Measurements from ENCODE around the gene C10orf62. TPM values are rescaled to one million over a fixed set of nuclear protein-coding genes. Genes with fewer than 3 reads are reported as not detected.

Gene C10orf62
- total and polyA plus RNA-seq, 2 of the 8 experiments (the other 6 are each of a cell fraction or from before 2014, with no cell fraction given) = 0.05 TPM; not detected in 1

GRCh38 chr10:97564776-97565175 lies 24.7 kb upstream of the C10orf62 start (continued):
- TF ChIP-seq CHD7 (IDR thresholded peaks at IDR 0.05; ENCODE audit: insufficient replicate concordance, low read length) (no peak), NRF1 (IDR thresholded peaks at IDR 0.05; ENCODE audit: low read depth, low read length) (no peak), FOSL1 (IDR thresholded peaks at IDR 0.05; ENCODE audit: insufficient read depth, low read depth, low read length) (no peak), EP300 (IDR thresholded peaks at IDR 0.05; ENCODE audit: borderline replicate concordance in 1 of 2, low read depth in 2 of 2, low read length in 2 of 2) (no peak), ZNF274 (IDR thresholded peaks at IDR 0.05; ENCODE audit: borderline replicate concordance, extremely low read depth, low read length) (no peak), RNF2 (IDR thresholded peaks at IDR 0.05; ENCODE audit: borderline replicate concordance, low read depth, low read length, missing control alignments, poor library complexity, severe bottlenecking) (no peak), SIX5 (IDR thresholded peaks at IDR 0.05; ENCODE audit: low read depth, low read length) (no peak), GABPA (IDR thresholded peaks at IDR 0.05; ENCODE audit: borderline replicate concordance, insufficient read depth, low read length) (no peak), SRF (IDR thresholded peaks at IDR 0.05; ENCODE audit: low read depth, low read length) (no peak), RXRA (IDR thresholded peaks at IDR 0.05; ENCODE audit: insufficient read depth, low read depth, low read length) (no peak), HDAC2 (IDR thresholded peaks at IDR 0.05; ENCODE audit: borderline replicate concordance in 1 of 2, low read depth in 2 of 2, low read length in 2 of 2) (no peak)
